Activated CD4-positive, alpha-beta T cell treated with anti-CD3 and anti-CD28 coated beads, Interleukin-2, amount 50 U/mL, for 16 hours (primary cell): ENCODE results near the gene PLD5.
"Not testable (repeated sequence)": the region's sequence is repeated elsewhere in the genome, so short reads cannot be mapped to it uniquely, and the experiment has no call there.

ENCODE experiments used
- DNase-seq: peaks from one replicate; pipeline ENCODE4 v3.0.0-alpha.2; 2020

The PLD5 gene

GRCh38 chr1:242264419-242264818 is 260.1 kb downstream of the PLD5 start:
- DNase-seq = not testable (repeated sequence)

GRCh38 chr1:242245255-242245654 is 279.2 kb downstream of the PLD5 start:
- no peak for DNase-seq

- DNase-seq = no peak
Observed at GRCh38 chr1:242243472-242243871, 281.0 kb downstream of the PLD5 start.

GRCh38 chr1:242242983-242243382 is 281.5 kb downstream of the PLD5 start:
- DNase-seq = no peak

GRCh38 chr1:242241936-242242335 is 282.6 kb downstream of the PLD5 start:
- DNase-seq = no peak

GRCh38 chr1:242240691-242241090 is 283.8 kb downstream of the PLD5 start:
- DNase-seq = no peak

- no peak for DNase-seq
Observed at GRCh38 chr1:242240077-242240476, 284.4 kb downstream of the PLD5 start.

- DNase-seq = no peak
Observed at GRCh38 chr1:242239398-242239797, 285.1 kb downstream of the PLD5 start.

- DNase-seq = no peak
Observed at GRCh38 chr1:242237051-242237450, 287.4 kb downstream of the PLD5 start.

- no peak for DNase-seq
Observed at GRCh38 chr1:242228991-242229390, 295.5 kb downstream of the PLD5 start.

GRCh38 chr1:242225767-242226573 is 298.5 kb downstream of the PLD5 start:
- no peak for DNase-seq

GRCh38 chr1:242224878-242225766 is 299.4 kb downstream of the PLD5 start:
- DNase-seq = not testable (repeated sequence)

- no peak for DNase-seq
Observed at GRCh38 chr1:242224461-242224860, 300.0 kb downstream of the PLD5 start.

- no peak for DNase-seq
Observed at GRCh38 chr1:242219905-242220304, 304.6 kb downstream of the PLD5 start.

- no peak for DNase-seq
Observed at GRCh38 chr1:242219298-242219901, 305.1 kb downstream of the PLD5 start.

GRCh38 chr1:242216368-242216767 is 308.1 kb downstream of the PLD5 start:
- DNase-seq = no peak

- DNase-seq = not testable (repeated sequence)
Observed at GRCh38 chr1:242214455-242214854, 310.0 kb downstream of the PLD5 start.

GRCh38 chr1:242212961-242213360 is 311.5 kb downstream of the PLD5 start:
- not testable (repeated sequence) for DNase-seq

GRCh38 chr1:242212401-242212800 is 312.1 kb downstream of the PLD5 start:
- no peak for DNase-seq

GRCh38 chr1:242211254-242212022 is 313.1 kb downstream of the PLD5 start:
- no peak for DNase-seq

GRCh38 chr1:242210316-242210715 is 314.2 kb downstream of the PLD5 start:
- DNase-seq = not testable (repeated sequence)

GRCh38 chr1:242209063-242209462 is 315.4 kb downstream of the PLD5 start:
- DNase-seq = no peak

GRCh38 chr1:242208021-242208420 is 316.5 kb downstream of the PLD5 start:
- DNase-seq = no peak
